ENCODE data around the gene PKP1. TPM values are rescaled to one million over a fixed set of nuclear protein-coding genes. Genes with fewer than 3 reads are reported as not detected.

Gene PKP1
- total RNA-seq, 2 donors from 2014 or later = 0.18 to 0.42 TPM

DNA sequence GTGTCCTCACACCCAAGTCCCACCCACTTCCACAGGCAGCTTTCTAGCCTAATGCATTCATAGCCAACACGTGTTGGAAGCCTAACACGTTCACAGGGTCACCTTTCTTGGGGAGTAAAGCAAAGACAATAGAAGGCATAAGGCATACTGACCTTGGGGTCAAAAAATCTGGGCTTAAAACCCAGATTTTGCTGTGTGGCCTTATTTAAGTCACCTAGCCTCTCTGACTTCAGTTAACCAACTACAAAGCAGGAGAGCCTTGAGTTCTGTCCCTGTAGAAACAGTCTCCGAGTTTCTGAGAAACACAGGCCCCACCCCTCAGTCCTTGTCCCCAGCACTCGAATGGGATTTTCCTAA, 92.8 kb downstream of the PKP1 start:
- no peak for DNase-seq
- no peak for ATAC-seq
- intact Hi-C loops (cut with DNase I, micrococcal nuclease) = no loop called here

DNA sequence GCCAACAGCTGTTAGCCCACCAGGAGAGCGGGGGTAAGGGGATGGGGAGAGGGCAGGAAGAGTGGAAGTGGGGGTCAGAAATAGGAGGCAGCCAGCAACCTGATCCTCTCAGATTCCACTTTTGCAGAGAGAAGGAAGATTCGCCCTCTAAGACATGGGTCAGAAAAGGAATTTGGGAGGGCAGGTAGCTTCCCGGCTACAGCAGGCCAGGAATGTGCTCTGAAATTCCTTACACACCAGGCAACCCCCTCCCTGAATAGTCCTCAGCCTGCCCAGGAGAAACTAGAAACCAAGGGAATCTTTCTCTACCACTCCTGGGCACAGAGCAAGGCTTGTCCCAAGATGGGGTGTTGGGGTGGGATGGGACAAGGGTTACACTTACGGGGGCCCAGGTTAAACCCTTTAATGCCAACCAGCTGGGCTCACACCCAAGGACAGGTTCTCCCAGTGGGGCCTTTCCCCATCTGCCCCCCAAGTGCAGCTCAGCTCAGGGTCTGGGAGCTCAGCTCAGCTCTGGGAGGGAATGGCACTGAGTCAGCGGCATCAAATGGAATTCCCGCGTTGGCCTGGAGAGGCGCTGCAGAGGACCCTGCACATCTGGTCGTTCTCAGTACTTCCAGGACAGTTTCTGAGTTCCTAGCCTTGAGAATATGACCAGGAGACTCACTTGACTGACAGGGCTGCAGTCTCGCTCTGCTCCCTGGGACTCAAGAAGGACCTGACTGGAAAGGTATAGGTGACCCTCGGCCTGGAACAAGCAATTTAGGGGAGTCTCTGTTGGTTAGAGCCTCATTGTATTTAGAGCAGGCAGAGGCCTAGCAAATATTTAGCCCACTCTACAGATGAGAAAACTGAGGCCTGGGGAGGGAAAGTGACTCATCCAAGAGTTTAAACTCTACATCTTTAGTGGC, 93.4 kb downstream of the PKP1 start:
- DNase-seq = peak in 1 of 2 donors; percentile 33
- ATAC-seq = peak; percentile 44
- intact Hi-C loops (cut with DNase I, micrococcal nuclease) = no loop called here

DNA sequence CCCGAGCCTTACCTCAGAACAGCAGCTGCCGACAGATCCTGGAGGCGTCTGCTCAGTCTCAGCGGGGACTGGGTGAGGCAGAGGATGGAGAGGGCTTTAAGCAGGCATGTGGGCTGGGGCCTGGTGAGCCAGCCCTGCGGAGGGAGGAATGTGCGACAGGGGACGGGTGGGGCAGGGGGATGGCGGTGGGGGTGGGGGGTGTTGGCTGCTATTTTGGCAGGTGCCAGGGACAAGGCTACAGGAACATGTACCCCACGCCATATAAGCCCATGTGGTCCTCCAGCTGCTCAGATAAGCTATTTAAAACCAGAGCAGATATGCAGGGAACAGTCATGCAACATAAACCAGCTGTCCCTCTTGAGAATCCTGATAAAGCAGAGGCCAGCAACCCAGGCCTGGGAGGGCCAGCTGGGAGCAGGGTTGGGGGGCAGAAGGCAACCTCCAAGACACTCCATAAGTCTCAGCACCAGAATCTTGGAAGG, 94.3 kb downstream of the PKP1 start, which contains the start of gene TNNT2:
TSS of gene TNNT2 (minus strand) at position 70 of the 482 bp plus-strand sequence. CDS start 4,426 bp downstream, outside the sequence.
- no peak for DNase-seq
- ATAC-seq = no peak

GRCh38 chr1:201378804-201379203, 95.5 kb downstream of the PKP1 start:
- intact Hi-C loops (cut with DNase I, micrococcal nuclease) = no loop called here
- peak; percentile 7 for ATAC-seq
- DNase-seq = no peak

More for the DNA sequence above, 94.3 kb downstream of the PKP1 start, which contains the start of gene TNNT2:
- intact Hi-C loops (cut with DNase I, micrococcal nuclease) = no loop called here

GRCh38 chr1:201379733-201380242, 96.5 kb downstream of the PKP1 start:
- intact Hi-C loops (cut with DNase I, micrococcal nuclease) = no loop called here
- peak; percentile 41 for ATAC-seq
- no peak for DNase-seq

- intact Hi-C loops (cut with DNase I, micrococcal nuclease) = no loop called here
- ATAC-seq = no peak
Observed at GRCh38 chr1:201381130-201381529, 97.8 kb downstream of the PKP1 start.

More at GRCh38 chr1:201381130-201381529, 97.8 kb downstream of the PKP1 start:
- no peak for DNase-seq

Other genes with a start within 250 kb of the PKP1 start
- not detected for gene CACNA1S, start 171.1 kb upstream of the PKP1 start, total RNA-seq
- not detected for gene ASCL5, start 156.3 kb upstream of the PKP1 start, total RNA-seq
- gene TMEM9, start 129.0 kb upstream of the PKP1 start, total RNA-seq = 10 to 100 TPM; 23.4 to 29.3 TPM
- under 1 TPM in 1 of 2 donors, not detected in 1; 0.39 TPM for gene IGFN1, start 92.7 kb upstream of the PKP1 start, total RNA-seq
- under 1 TPM; 0.31 to 0.58 TPM for gene TNNT2, start 94.2 kb downstream of the PKP1 start, total RNA-seq
- gene LAD1, start 115.8 kb downstream of the PKP1 start, total RNA-seq = 100 to 1,000 TPM; 172 to 191 TPM
- gene TNNI1, start 138.2 kb downstream of the PKP1 start, total RNA-seq = not detected
- 10 to 100 TPM; 13.1 to 19.3 TPM for gene PHLDA3, start 185.7 kb downstream of the PKP1 start, total RNA-seq
- gene CSRP1, start 223.6 kb downstream of the PKP1 start, total RNA-seq = 100 to 1,000 TPM; 131 to 355 TPM

Measured in left colon (tissue), 2 donors.